COLO668 (cell line): ENCODE measurements around the gene RRM2.

Experiments used
- DNase-seq: peaks from one replicate; lab custom pipeline; 2025; ENCODE audit not compliant: unreplicated experiment; lab: John Stamatoyannopoulos, UW

RRM2 gene

GRCh38 chr2:10169053-10169578 lies 46.6 kb downstream of the RRM2 start:
- no peak for DNase-seq

GRCh38 chr2:10169581-10169980 lies 47.0 kb downstream of the RRM2 start:
- DNase-seq, result no peak

GRCh38 chr2:10170256-10170655 lies 47.7 kb downstream of the RRM2 start:
- DNase-seq, result no peak

GRCh38 chr2:10171006-10171800 lies 48.7 kb downstream of the RRM2 start:
- no peak for DNase-seq

GRCh38 chr2:10172033-10172871 lies 49.7 kb downstream of the RRM2 start:
- DNase-seq, result no peak

- no peak for DNase-seq
These were observed 50.9 kb downstream of the RRM2 start for GRCh38 chr2:10173258-10174005.

GRCh38 chr2:10174173-10174572 lies 51.6 kb downstream of the RRM2 start:
- DNase-seq, result no peak

GRCh38 chr2:10175441-10175840 lies 52.9 kb downstream of the RRM2 start:
- DNase-seq, result no peak

- DNase-seq, result no peak
These were observed 56.2 kb downstream of the RRM2 start for GRCh38 chr2:10178751-10179150.

- no peak for DNase-seq
These were observed 56.9 kb downstream of the RRM2 start for GRCh38 chr2:10179422-10179821.

GRCh38 chr2:10180229-10180628 lies 57.7 kb downstream of the RRM2 start:
- no peak for DNase-seq
